NT2/D1 (cell line): ENCODE measurements around the gene RNF135.

Source experiments
- YY1 ChIP-seq: IDR thresholded peaks from 2 replicates; pipeline ENCODE4 v1.6.1; 2011; ENCODE audit not compliant: insufficient read length, insufficient read depth
- ZNF274 ChIP-seq: IDR thresholded peaks from 2 replicates; pipeline ENCODE4 v1.6.1; 2011; ENCODE audit warnings: mild to moderate bottlenecking, low read depth, low read length

- TF ChIP-seq YY1 (no peak), ZNF274 (no peak)
Observed at GRCh38 chr17:30997270-30997669, 26.4 kb downstream of the RNF135 start.
